GM12874 (cell line): Measurements from ENCODE around the gene FEM1B.

ENCODE experiments used
- CTCF ChIP-seq: IDR thresholded peaks from 2 replicates; pipeline ENCODE4 v1.5.1; 2011; ENCODE audit warnings: low read depth, mild to moderate bottlenecking, control low read depth, low read length, moderate library complexity; ENCODE audit not compliant: insufficient read depth

The FEM1B gene

GRCh38 chr15:68299436-68299835, 21.9 kb downstream of the FEM1B start:
- no peak for TF ChIP-seq CTCF

GRCh38 chr15:68300115-68300940, 22.8 kb downstream of the FEM1B start:
- TF ChIP-seq CTCF = no peak

GRCh38 chr15:68301301-68301700, 23.8 kb downstream of the FEM1B start:
- no peak for TF ChIP-seq CTCF

GRCh38 chr15:68302729-68303128, 25.2 kb downstream of the FEM1B start:
- no peak for TF ChIP-seq CTCF

GRCh38 chr15:68303134-68303533, 25.6 kb downstream of the FEM1B start:
- no peak for TF ChIP-seq CTCF

- TF ChIP-seq CTCF = no peak
Observed at GRCh38 chr15:68303560-68304436, 26.3 kb downstream of the FEM1B start.

GRCh38 chr15:68304589-68305337, 27.2 kb downstream of the FEM1B start:
- no peak for TF ChIP-seq CTCF
